ENCODE measurements around the gene BRD2. TPM values are rescaled to one million over a fixed set of nuclear protein-coding genes. Genes with fewer than 3 reads are reported as not detected.

The BRD2 gene
- total RNA-seq, 4 donors from 2014 or later = 110 to 152 (median 132) TPM

GRCh38 chr6:32933661-32934085 is 34.7 kb upstream of the BRD2 start:
- no peak overlapping the region for H3K4me3 ChIP-seq
- peak; percentile 78 to 87 (median 82) for TF ChIP-seq CTCF (IDR thresholded peaks at IDR 0.05)
- no peak for TF ChIP-seq POLR2A (IDR thresholded peaks at IDR 0.05)
- peaks cover 0 to 9% (median 9%) of the 10 kb centered on the region in 3 donors for H3K4me1 ChIP-seq
- no peaks in the 10 kb centered on the region for H3K9me3 ChIP-seq
- no peak overlapping the region for H3K27ac ChIP-seq
- no peak for DNase-seq
- 4 to 6% methylated on average over 3 of the region's 3 CpGs for WGBS, 2 donors
- peaks cover 0 to 8% (median 0%) of the 10 kb centered on the region in 4 donors for H3K27me3 ChIP-seq
- no peaks in the 10 kb centered on the region for H3K36me3 ChIP-seq
- intact Hi-C loops (cut with DNase I) = loop anchor here (10.0 kb wide), 1 partner anchor 49 kb away; no protein-coding TSS in a partner anchor

GRCh38 chr6:32935551-32936238 is 32.7 kb upstream of the BRD2 start:
- intact Hi-C loops (cut with DNase I) = loop anchor here (10.0 kb wide), 1 partner anchor 51 kb away; no protein-coding TSS in a partner anchor
- H3K27ac ChIP-seq = peak overlapping the region in 1 of 4 donors; percentile 30

GRCh38 chr6:32936239-32937152 is 31.9 kb upstream of the BRD2 start:
- Histone ChIP-seq H3K4me1 (peaks cover 0 to 26% (median 21%) of the 10 kb centered on the region in 3 donors), H3K9me3 (no peaks in the 10 kb centered on the region), H3K36me3 (no peaks in the 10 kb centered on the region), H3K4me3 (no peak overlapping the region), H3K27ac (peak overlapping the region in 1 of 4 donors; percentile 44), H3K27me3 (peaks cover 0 to 12% (median 0%) of the 10 kb centered on the region in 4 donors)
- WGBS, 2 donors = 82% methylated on average over 12 of the region's 12 CpGs
- intact Hi-C loops (cut with DNase I) = loop anchor here (10.0 kb wide), 1 partner anchor 52 kb away; no protein-coding TSS in a partner anchor
- DNase-seq = no peak
- TF ChIP-seq POLR2A (IDR thresholded peaks at IDR 0.05) (no peak), CTCF (IDR thresholded peaks at IDR 0.05) (no peak)

More at GRCh38 chr6:32935551-32936238, 32.7 kb upstream of the BRD2 start:
- no peak overlapping the region for H3K4me3 ChIP-seq
- no peak for DNase-seq
- peaks cover 0 to 12% (median 0%) of the 10 kb centered on the region in 4 donors for H3K27me3 ChIP-seq
- no peaks in the 10 kb centered on the region for H3K36me3 ChIP-seq
- H3K4me1 ChIP-seq = peaks cover 0 to 18% (median 15%) of the 10 kb centered on the region in 3 donors
- H3K9me3 ChIP-seq = no peaks in the 10 kb centered on the region
- no peak for TF ChIP-seq CTCF (IDR thresholded peaks at IDR 0.05)
- no peak for TF ChIP-seq POLR2A (IDR thresholded peaks at IDR 0.05)
- 84 to 94% methylated on average over 4 of the region's 4 CpGs for WGBS, 2 donors

- no peak overlapping the region for H3K4me3 ChIP-seq
- intact Hi-C loops (cut with DNase I) = loop anchor here (10.0 kb wide), 1 partner anchor 52 kb away; no protein-coding TSS in a partner anchor
- WGBS, 2 donors = 77 to 79% methylated on average over 8 of the region's 8 CpGs
- peak overlapping the region in 1 of 4 donors; percentile 44 for H3K27ac ChIP-seq
- peaks cover 0 to 30% (median 24%) of the 10 kb centered on the region in 3 donors for H3K4me1 ChIP-seq
- H3K36me3 ChIP-seq = no peaks in the 10 kb centered on the region
- TF ChIP-seq POLR2A (IDR thresholded peaks at IDR 0.05) (peak in 1 of 4 donors; percentile 16), CTCF (IDR thresholded peaks at IDR 0.05) (no peak)
- peaks cover 0 to 12% (median 0%) of the 10 kb centered on the region in 4 donors for H3K27me3 ChIP-seq
- no peaks in the 10 kb centered on the region for H3K9me3 ChIP-seq
- no peak for DNase-seq
These were observed 31.2 kb upstream of the BRD2 start for GRCh38 chr6:32937230-32937633.

Measured in esophagus squamous epithelium (tissue), 5 donors.